Myocyte (in vitro differentiated cells): Measurements from ENCODE around the gene CMTR2. TPM values are rescaled to one million over a fixed set of nuclear protein-coding genes. Genes with fewer than 3 reads are reported as not detected.

Experiments used
- DNase-seq: peaks from one replicate; pipeline ENCODE4 v3.0.0-alpha.2; 2012; ENCODE audit warnings: low read depth
- total RNA-seq: library from RNA; depleted of rRNA; stranded (reverse); fragments of >200 nt; gene quantifications from 2 replicates; pipeline ENCODE4 v1.2.3, GENCODE V29; 2014

Gene CMTR2
- total RNA-seq, 1 donor from 2014 or later, result 39.2 TPM

DNA sequence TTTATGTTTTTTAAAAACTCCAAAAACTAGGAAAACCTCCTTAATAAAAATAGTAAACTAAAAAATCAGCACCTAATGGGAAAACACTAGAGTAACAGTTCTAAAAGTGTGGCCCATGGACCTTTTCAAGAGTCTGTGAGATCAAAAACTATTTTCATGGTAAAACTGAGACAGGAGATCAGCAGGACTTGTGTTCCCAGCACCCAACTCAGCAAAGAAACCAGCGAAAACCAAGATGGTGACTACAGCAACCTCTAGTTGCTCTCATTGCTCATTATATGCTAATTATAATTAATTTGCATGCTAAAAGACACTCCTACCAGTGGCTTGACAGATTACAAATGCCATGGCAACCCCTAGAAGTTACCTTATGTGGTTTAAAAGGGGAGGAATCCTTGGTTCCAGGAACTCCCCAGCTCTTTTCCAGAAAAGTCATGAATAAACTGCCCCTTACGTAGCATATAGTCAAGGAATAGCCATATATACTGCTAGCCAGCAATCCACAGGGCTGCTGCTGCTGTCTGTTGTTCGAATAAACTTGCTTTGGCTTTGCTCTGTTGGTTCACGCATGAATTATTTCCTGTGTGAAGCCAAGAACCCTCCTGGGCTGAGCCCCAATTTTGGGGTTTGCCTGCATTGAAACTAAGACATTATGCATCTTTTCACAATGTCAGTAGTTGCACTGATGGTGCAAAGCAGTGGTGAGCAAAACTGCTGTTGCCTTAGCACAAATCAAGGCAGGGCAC, 12.4 kb downstream of the CMTR2 start:
- DNase-seq, result no peak

DNA sequence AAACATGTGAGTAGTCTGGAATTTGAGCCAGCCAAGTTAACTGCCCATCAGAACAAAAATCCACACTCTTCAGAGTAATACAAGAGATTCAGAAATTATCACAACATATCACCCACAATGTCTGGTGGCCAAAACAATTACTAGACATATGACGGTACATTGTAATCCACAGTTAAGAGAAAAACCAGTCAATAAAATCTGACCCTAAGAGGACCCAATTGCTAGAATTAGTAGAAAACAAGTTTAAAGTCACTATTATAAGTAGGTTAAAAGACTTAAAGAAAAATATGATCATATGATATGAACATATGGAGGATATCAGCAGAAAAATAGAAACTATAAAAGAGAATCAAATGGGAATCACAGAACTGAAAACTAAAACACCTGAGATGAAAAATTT, 15.8 kb downstream of the CMTR2 start:
- no peak for DNase-seq

DNA sequence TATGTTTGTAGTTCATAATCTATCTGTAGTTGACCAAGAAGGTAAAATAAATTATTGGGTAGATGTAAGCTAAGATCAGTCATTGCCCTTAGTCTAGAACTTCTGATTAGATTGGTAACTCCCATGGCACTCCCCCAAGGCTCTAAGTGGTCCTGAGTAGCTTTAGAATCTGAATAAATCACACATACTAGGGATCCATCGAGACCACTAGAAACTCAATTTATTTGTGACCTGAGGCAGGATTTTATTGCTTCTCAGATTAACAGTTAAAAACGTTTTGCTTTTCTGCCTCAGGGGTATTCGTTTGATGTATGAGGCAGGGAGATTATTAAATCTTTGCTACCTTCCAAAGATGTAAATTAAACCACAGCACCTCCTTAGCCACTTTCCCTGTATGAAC, 24.9 kb downstream of the CMTR2 start:
- DNase-seq, result no peak

DNA sequence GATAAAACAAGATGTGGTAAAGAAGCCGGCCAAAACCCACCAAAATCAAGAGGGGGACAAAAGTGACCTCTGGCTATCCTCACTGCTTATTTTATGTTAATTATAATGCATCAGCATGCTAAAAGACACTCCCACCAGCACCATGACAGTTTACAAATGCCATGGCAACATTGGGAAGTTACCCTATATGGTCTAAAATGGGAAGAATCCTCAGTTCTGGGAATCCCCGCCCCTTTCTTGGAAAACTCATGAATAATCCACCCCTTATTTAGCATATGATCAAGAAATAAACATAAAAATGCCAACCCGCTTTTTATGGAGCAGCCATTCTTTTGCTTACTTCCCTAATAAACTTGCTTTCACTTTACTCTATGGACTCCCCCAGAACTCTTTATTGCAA, 25.6 kb downstream of the CMTR2 start:
- no peak for DNase-seq

DNA sequence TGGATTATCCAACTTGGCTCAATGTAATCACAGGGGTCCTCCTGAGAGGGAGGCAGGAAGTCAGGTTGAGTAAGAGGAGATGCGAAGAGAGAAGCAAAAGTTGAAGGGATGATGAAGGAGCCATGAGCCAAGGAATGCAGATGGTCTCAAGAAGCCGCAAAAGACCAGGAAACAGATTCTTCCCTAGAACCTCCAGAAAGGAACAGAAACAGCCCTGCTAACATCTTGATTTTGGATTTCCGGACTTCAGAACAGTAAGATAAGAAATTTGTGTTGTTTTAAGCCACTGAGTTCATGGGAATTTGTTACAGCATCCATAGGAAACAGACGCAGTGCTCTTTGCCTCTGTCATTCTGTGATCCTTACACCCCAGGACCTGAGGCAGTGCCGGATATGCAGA, 26.8 kb downstream of the CMTR2 start:
- no peak for DNase-seq

DNA sequence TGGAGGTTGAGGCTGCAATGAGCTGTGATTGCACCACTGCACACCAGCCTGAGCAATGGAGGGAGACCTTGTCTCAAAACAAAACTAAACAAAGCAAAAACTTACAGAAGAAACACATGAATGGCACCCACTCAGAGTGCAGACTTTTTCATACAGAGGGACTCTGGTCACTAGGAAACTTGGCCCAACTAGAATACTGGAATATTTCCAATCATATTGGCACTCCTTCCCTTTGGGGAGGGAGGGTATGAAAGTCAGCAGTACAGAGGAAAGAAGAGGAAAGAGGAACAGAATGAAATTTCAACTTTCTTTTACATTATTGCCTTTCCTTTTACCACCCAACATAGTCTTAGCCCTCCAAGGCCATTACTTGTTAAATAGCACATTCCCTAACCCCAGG, 28.2 kb downstream of the CMTR2 start:
- DNase-seq, result no peak

DNA sequence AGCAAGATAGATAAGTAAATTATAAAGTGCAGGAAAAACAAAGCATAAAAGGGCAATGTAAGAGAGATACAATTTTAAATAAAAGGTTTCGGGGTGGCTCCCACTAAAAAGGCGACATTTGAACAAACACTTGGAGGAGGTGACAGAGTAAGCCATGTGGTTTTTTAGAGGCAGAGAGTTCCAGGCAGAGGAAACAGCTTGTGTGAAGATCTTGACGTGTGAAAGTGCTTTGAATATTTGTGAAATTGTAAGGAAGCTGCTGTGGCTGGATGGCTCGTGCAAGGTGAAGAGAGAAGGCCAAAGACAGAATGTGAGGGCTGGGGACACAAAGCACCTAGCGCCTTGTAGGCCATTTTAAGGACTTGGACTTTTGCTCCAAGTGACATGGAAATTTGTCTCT, 30.1 kb downstream of the CMTR2 start:
- no peak for DNase-seq

DNA sequence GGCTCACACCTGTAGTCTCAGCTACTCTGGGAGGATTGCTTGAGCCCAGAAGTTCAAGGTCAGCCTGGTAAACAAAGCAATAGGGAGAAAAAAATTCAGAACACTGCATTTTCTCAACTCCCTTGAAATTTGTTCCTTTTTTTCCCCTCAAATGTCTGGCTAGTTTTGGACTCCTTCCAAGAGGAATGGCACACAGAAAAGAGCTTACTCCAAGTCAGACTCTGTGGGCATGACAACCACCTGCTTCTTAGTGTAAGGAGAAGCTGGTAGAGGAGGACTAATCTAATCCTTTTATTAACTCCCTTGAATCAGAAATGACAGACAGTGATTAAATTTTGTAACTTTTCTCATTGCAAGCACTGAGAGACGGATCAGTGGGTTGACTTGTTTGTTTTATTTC, 30.8 kb downstream of the CMTR2 start:
- peak; percentile 35 for DNase-seq

DNA sequence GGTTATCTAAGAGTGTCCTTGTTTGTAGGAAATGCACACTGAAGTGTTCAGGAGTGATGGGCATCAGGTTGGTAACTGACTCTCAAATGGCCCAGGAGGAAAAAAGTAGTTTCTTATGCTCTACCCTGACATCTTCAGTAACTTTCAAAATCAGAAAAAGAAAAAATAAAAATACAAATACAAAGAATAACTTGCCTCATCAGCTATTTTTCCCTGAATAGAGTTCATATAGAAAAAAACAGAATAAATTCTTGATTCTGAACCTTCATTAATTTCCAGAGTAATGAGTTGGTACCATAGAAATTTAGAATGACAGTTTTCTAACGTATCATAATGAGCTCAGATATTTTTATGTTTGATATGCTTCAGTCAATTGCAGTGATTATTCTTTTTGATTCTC, 31.4 kb downstream of the CMTR2 start:
- no peak for DNase-seq

DNA sequence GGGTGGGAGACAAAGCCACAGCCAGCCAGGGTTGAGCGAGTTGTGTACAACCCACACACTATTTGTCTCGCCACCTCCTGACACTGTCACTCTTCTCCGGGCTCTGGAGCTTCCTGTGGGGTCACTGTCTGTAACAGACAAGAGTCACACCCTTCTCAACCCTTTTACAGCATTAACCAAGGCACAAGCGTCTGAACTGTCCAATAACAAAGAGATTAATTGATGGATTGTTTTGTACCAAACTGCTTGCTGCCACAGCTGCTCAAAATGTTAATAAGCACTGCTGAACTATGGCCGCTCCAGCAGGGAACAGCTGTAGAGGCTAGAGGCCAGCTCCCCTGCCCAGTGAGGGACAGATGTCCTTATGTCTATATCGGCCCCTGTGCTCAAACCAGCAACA, 33.5 kb downstream of the CMTR2 start:
- peak; percentile 87 for DNase-seq

DNA sequence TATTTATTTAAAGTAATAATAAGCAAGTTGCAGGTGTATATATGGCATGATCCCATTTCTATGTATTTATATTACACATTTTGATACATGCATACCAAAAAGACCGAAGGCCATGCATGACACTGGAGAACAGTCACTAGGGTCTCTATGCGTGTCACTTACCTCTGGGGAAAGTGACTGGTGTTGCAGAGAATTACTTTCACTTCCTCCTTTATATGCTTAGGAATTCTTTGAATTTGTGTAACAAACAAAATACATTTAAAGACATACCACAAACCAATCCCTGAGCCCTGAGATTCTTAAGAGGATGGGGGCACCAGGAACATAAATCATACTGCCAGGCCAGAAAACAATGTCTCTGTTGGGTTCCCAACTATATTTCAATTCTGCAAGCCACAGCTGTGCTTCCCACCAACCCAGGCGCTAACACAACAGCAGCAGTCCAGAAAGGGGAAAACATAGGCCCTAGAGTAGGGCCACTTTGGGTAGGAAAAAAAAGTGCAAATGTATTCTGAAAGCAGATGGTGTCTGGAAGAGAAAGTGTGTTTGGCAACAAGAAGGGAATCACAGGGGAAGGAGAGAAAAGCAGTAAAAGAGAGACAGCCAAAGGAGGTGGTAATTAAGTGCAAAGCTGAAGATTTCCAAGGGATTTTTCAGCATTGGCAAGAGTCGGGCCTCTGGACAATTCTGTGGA, 34.2 kb downstream of the CMTR2 start:
- peak; percentile 22 for DNase-seq

DNA sequence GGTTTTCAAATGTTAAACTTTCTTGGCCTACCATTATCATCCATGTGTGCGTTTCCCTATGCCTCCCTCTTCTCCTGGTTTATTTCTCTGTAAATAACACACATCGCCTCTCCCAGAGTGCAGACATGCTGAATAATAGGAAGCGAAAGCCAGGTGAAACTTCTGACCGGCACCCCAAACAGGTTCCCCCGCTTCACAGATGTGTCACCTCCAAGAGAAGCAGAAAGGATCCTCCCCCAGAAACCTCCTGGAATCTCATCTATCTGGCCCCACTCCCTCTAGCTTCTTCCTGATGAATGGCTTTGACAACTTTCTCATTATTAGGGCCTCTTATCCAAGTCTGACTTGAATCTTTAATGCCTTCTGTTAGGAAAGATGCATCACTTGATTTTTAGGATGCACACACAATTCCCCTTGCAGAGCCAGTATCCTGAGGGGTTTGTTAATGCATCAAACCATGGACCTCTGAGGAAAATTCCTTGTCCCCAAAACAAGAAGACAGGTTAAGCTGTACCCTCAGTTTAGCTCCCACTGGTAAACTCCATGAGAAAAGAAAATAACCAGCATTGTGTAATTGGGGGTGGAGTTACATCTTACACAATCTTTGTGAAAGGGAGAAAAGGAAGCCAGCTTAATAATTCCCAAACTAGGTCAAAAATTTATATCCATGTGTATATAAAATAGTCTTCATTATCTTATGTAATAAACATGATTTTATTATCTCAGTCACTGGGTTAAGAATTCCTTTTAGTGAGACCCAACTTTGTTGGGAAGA, 38.6 kb downstream of the CMTR2 start:
- DNase-seq, result no peak

DNA sequence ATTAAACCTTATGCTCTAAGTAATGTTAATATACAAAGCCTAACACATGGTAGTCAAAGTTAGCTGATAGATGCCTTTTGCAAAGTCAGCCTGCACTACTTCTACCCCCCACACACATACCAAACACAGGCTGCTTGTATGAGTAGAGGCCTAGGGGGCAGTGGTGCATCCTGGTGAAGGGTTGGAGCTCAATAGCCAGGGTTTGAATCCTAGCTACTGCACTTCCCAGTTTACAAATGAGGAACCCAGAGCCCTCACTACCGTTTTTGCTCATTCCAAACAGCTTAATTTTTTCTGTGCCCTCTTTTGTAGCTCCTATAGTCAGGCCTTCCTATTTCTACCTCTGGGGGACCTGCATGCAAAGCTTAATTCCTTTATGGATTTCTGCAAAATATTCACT, 39.8 kb downstream of the CMTR2 start:
- no peak for DNase-seq

DNA sequence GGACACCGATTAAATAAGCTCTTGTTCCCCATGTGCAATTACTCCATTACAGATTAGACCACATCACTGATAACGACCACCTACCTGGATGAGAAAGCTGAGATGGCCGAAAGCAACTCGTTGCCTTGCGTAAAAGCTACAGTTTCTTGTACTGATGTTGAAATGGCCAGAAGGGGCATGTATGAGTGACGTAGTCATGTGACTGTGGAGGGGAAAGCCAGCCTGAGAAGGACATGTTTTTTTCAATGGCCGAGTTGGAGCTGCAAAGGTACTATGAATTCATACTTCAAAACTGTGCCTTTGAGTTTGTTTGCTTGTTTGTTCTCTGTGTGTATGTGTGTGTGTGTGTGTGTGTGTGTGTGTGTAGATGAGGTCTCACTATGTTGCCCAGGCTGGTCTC, 41.7 kb downstream of the CMTR2 start:
- DNase-seq, result no peak

DNA sequence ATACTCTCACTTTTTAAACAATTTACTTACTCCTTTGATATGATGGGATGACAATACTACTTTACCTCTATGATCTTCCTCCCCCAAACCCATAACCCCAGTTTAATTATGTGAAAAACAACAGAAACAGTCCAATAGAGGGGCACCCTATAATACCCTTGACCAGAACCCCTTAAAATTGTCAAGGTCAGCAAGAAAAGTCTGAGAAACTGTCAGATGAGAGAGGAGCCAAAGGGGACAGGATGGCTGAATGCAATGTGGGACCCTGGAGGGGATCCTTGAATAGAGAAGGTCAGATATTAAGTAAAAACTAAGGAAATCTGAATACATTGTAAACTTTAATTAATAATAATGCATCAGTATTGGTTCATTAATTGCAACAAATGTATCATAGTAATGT, 42.9 kb downstream of the CMTR2 start:
- DNase-seq, result no peak

DNA sequence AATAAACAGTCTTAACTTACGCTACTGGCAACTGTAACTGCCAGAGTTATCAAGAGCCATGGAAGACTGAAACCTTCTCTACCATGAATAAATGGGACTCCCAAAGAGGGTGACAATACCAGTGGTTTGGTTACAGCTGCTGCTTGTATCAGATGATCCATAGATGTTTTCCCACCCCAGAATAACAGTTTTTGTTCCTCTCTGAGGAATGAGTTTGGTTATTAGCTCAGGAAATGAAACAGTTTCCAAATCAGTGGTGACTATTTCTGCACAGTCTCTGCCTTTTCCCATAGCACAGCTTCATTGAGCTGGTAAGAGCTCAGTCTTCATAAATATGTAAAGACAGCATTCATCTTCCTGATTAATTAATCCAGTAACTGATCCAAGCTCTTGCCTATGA, 44.7 kb downstream of the CMTR2 start:
- no peak for DNase-seq

DNA sequence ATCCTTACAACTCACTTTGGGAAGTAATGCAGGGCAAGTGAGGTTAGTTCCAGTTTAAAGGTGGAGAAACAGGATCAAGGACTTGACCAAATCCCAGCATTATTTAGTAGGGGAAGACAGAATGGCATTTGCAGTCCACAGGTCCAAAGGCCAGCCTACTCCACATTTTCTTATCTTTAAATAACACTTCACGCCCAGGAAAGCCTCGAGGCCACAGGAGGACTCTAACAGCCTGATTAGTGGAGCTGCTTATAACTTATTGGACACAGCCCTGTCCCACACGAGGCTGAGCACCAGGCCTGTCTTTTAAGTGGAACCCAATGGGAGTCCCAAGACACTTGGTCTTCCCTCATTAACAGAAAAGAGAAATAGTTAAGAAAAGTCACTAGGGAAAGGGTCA, 46.6 kb downstream of the CMTR2 start:
- DNase-seq, result no peak

DNA sequence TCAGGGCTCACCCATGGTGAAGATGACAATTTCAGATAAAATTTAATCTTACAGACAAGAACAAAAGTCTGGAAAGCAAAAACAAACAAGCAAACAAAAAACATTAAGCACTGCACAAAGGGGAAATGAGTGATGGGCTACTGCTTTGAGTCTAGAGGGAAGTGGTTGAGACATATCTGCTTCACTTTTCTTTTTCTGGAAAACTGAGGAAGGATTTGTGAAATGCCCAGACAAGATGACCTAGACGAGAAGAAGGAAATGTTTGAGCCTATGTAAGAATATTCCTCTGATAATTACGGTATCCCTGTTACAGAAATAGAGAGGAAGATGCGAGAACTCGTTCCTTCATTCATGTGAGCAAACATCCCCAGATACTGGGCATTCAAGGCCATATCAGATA, 47.2 kb downstream of the CMTR2 start:
- no peak for DNase-seq
